ENCODE data around the gene HEPHL1.
A peak's percentile ranks its signal among the peaks of the same experiment; 100 is the strongest.
"Not testable (repeated sequence)": the region's sequence is repeated elsewhere in the genome, so short reads cannot be mapped to it uniquely, and the experiment has no call there.

HEPHL1 gene

DNA sequence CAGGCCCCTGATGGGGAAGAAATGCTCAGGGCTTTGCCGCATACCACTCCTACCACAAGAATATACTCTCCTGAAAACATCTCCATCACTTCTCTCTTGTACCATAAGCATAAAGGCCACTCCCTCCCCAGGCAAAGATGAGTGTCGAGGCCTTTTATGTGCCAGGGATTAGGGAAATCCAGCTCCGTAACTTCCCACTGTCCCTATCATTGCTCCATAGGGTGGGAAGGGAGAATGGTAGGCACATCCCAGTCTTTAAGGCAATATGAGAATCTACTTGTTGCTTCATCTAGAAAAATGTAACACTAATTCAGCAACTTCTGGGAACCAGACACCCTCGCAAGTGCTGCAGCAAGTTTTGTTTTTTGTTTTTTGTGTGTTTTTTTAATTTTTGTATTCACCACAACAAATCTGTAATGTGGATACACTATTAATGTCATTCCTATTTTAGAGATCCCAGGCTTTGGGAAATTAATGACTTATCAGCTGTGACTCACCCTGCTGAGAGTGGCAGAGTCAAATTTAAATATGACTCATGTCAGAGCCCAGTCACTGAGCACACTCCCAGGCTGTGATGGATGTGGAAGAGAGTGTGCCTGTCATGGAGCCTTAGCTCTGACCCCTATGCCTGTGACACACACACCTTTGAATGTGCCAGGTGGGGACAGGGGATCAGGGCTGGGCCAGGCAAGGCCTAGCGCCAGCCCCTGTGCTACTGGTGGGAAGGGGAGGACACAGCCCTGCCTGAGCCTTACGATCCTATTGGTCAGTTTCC lies 130.9 kb downstream of the HEPHL1 start:
- Histone ChIP-seq H3K27me3 (ENCODE audit: control insufficient read depth in 5 of 5, insufficient read depth in 4 of 5, low read length in 5 of 5) (no peaks in the 10 kb centered on the region), H3K4me1 (ENCODE audit: control insufficient read depth in 5 of 5, insufficient read depth in 5 of 5, low read length in 5 of 5) (peaks cover 11 to 26% (median 16%) of the 10 kb centered on the region in 5 donors), H3K27ac (ENCODE audit: low read depth, low read length) (peak overlapping the region; percentile 40), H3K9me3 (ENCODE audit: control insufficient read depth in 5 of 5, low read length in 5 of 5) (no peaks in the 10 kb centered on the region), H3K36me3 (ENCODE audit: control insufficient read depth in 5 of 5, insufficient read depth in 5 of 5, low read length in 5 of 5) (peaks cover 0 to 8% (median 6%) of the 10 kb centered on the region in 5 donors), H3K9ac (ENCODE audit: low read length in 5 of 5) (peak overlapping the region in 1 of 5 donors; percentile 59), H3K4me3 (ENCODE audit: low read depth in 1 of 5, low read length in 5 of 5) (no peak overlapping the region)

- Histone ChIP-seq H3K36me3 (ENCODE audit: control insufficient read depth in 5 of 5, insufficient read depth in 5 of 5, low read length in 5 of 5) (peaks cover 0 to 8% (median 6%) of the 10 kb centered on the region in 5 donors), H3K27me3 (ENCODE audit: control insufficient read depth in 5 of 5, insufficient read depth in 4 of 5, low read length in 5 of 5) (no peaks in the 10 kb centered on the region), H3K4me1 (ENCODE audit: control insufficient read depth in 5 of 5, insufficient read depth in 5 of 5, low read length in 5 of 5) (peaks cover 11 to 26% (median 16%) of the 10 kb centered on the region in 5 donors), H3K9ac (ENCODE audit: low read length in 5 of 5) (no peak overlapping the region), H3K9me3 (ENCODE audit: control insufficient read depth in 5 of 5, low read length in 5 of 5) (no peaks in the 10 kb centered on the region), H3K27ac (ENCODE audit: low read depth, low read length) (peak overlapping the region; percentile 39), H3K4me3 (ENCODE audit: low read depth in 1 of 5, low read length in 5 of 5) (no peak overlapping the region)
Measured at GRCh38 chr11:94152678-94153065, 131.5 kb downstream of the HEPHL1 start.

DNA sequence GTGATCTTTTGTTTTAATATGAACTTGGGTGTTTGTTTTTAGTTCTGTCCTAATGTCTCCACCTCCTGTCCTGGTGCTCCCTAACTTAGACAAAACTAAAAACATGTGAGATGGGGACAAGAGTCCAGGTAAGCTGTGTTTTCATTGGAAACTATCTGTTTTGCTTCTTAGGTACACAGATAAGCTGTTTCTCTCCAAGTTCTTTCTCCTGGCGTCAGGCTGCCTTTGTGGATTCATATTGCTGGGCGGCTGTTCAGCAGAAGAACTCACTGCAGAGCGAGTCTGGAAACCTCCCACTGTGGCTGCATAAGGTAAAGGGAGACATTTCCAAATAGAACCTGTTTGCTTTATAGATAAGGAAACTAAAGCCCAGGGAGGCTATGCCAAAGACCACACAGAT lies 132.2 kb downstream of the HEPHL1 start:
- Histone ChIP-seq H3K36me3 (ENCODE audit: control insufficient read depth in 5 of 5, insufficient read depth in 5 of 5, low read length in 5 of 5) (peaks cover 0 to 8% (median 6%) of the 10 kb centered on the region in 5 donors), H3K4me3 (ENCODE audit: low read depth in 1 of 5, low read length in 5 of 5) (no peak overlapping the region), H3K27ac (ENCODE audit: low read depth, low read length) (no peak overlapping the region), H3K27me3 (ENCODE audit: control insufficient read depth in 5 of 5, insufficient read depth in 4 of 5, low read length in 5 of 5) (no peaks in the 10 kb centered on the region), H3K9ac (ENCODE audit: low read length in 5 of 5) (no peak overlapping the region), H3K4me1 (ENCODE audit: control insufficient read depth in 5 of 5, insufficient read depth in 5 of 5, low read length in 5 of 5) (peaks cover 11 to 24% (median 16%) of the 10 kb centered on the region in 5 donors), H3K9me3 (ENCODE audit: control insufficient read depth in 5 of 5, low read length in 5 of 5) (no peaks in the 10 kb centered on the region)

DNA sequence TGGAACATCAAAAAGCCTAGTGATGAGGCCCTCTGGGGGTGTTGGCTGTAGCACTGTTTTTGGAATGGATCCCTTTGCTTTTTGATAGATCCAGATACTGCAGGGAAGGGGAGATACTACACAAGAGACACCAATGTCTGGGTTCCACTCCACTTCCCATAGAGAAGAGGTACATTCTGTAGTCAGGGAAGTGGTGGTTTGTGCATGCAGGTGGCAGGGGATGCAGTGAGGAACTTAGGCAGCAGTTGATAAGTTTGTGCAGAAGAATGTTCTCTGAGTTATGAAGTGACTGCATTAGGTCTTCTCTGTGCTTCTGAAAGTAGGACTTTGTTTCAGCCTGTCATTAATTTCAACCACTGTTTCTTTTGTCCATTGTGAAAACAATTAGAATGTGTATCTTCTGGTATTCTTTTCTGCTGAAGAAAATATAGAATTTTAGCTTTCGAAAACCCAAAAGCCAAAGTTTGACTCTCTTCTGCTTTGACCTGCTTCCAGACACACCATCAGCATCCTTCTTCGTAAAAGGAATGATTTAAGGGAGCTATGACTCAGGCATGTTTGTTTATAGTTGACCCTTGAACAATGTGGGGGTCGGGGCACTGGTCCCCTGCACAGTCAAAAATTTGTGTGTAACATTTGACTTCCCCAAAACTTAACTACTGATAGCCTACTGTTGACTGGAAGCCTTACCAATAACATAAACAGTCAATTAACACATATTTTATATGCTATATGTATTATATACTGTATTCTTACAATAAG lies 133.1 kb downstream of the HEPHL1 start:
- Histone ChIP-seq H3K4me3 (ENCODE audit: low read depth in 1 of 5, low read length in 5 of 5) (no peak overlapping the region), H3K27me3 (ENCODE audit: control insufficient read depth in 5 of 5, insufficient read depth in 4 of 5, low read length in 5 of 5) (no peaks in the 10 kb centered on the region), H3K4me1 (ENCODE audit: control insufficient read depth in 5 of 5, insufficient read depth in 5 of 5, low read length in 5 of 5) (peaks cover 11 to 23% (median 16%) of the 10 kb centered on the region in 5 donors), H3K36me3 (ENCODE audit: control insufficient read depth in 5 of 5, insufficient read depth in 5 of 5, low read length in 5 of 5) (peaks cover 0 to 8% (median 6%) of the 10 kb centered on the region in 5 donors), H3K9me3 (ENCODE audit: control insufficient read depth in 5 of 5, low read length in 5 of 5) (no peaks in the 10 kb centered on the region), H3K27ac (ENCODE audit: low read depth, low read length) (no peak overlapping the region), H3K9ac (ENCODE audit: low read length in 5 of 5) (no peak overlapping the region)

GRCh38 chr11:94157339-94157738 lies 136.2 kb downstream of the HEPHL1 start:
- not testable (repeated sequence) for H3K36me3 ChIP-seq (ENCODE audit: control insufficient read depth in 5 of 5, insufficient read depth in 5 of 5, low read length in 5 of 5); H3K9ac ChIP-seq (ENCODE audit: low read length in 5 of 5); H3K4me1 ChIP-seq (ENCODE audit: control insufficient read depth in 5 of 5, insufficient read depth in 5 of 5, low read length in 5 of 5); H3K4me3 ChIP-seq (ENCODE audit: low read depth in 1 of 5, low read length in 5 of 5); H3K9me3 ChIP-seq (ENCODE audit: control insufficient read depth in 5 of 5, low read length in 5 of 5); H3K27ac ChIP-seq (ENCODE audit: low read depth, low read length); H3K27me3 ChIP-seq (ENCODE audit: control insufficient read depth in 5 of 5, insufficient read depth in 4 of 5, low read length in 5 of 5)
